GM18951 (cell line): Measurements from ENCODE around the gene TENT5C.
"Not testable (repeated sequence)": the region's sequence is repeated elsewhere in the genome, so short reads cannot be mapped to it uniquely, and the experiment has no call there.

Source experiments
- POLR2A ChIP-seq: IDR thresholded peaks from 4 replicates; pipeline ENCODE4 v1.6.1; 2011; ENCODE audit warnings: mild to moderate bottlenecking; ENCODE audit not compliant: insufficient read length, insufficient read depth; ENCODE audit errors: extremely low read depth
- in situ Hi-C: fragments of 300-500 bp; cut with MboI; formaldehyde crosslinking; loops from one replicate; pipeline ENCODE4 v1.12.0; 2022; ENCODE audit warnings: low sequenced_read_pairs, mixed read lengths, inconsistent platforms; ENCODE audit not compliant: unreplicated experiment

Gene TENT5C

DNA sequence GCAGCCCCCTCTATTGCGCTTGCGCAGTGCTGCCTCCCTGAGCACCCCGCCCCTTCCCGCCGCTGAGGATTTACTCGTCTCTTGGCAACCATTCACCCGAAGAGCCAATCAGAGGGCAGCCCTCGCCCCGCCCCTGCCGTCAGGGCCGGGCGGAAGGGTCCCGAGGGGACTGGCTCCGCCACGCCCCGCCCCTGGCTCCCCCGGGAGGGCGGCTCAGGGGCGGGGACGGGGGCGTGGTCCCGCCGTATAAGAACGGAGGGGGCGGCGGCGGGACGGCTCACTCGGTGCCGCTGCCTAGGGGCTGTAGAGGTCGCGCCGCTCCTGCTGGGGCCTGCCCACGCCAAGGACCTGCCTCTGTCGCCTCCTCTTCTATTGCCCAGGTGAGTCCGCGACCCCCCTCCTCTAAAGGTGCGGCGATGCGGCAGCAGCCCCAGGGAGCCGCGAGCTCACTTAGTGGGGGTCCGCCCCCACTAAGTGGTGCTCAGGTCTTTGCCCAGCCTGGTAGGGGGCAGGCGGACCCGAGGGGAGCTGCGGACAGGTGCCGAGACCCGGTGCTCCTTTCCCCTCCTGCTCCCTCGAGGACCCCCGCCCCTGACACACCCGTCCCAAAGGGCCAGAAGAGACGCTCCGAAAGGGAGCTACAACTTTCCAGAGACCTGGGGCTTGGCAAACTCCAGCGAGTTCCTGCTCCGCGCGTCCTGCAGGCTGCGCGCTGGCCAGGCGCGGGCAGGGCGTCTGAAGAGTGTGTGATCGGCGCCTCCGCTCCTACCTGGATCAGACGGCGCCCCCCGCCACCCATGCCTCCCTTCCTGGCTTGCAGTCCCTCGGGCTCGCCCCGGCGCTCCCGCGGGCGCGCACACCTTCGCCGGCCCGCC lies at the start of gene TENT5C:
TENT5C (plus strand) TSS at position 275 of the 875 bp plus-strand sequence. CDS start 16,821 bp downstream, outside the sequence.
- TF ChIP-seq POLR2A, result peak; percentile 74
- in situ Hi-C loops, result no loop called here

DNA sequence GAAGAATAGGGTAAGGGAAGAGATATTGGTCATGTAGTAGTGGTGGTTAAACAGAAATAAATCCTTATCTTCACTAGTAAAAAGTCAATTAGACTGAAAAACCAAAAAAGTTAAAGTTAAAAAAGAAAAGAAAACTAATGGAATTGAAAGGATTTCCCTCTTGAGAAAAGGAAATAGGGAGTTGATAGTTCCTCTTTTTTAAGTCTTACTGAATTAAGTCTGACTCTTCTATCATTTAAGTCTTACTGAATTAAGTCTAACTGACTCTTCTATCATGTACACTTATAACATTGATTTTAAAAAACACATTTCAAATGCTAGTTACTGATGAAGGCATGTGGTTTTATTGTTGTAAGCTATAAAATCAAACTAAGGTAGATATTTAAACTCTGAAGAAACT lies 49.5 kb upstream of the TENT5C start:
- in situ Hi-C loops, result no loop called here
- TF ChIP-seq POLR2A, result no peak

DNA sequence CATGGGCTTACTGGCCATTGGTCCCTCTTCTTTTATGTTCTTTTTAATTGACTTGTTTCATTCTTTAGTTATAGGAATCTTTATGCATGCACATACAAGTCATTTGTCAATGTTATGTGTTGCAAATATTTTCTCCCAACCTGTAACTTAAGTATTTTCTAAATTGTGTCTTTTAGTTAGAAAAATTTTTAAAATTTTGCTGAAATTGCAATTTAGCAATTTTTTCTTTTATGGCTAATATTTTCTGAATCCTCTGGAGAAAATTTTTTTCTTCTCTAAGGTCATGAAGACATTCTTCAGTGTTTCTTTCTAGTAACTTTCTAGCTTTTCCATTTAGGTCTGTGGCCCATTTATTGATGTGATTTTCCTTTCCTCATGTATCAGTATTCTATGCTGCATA lies 48.9 kb upstream of the TENT5C start:
- in situ Hi-C loops, result no loop called here
- TF ChIP-seq POLR2A, result no peak

DNA sequence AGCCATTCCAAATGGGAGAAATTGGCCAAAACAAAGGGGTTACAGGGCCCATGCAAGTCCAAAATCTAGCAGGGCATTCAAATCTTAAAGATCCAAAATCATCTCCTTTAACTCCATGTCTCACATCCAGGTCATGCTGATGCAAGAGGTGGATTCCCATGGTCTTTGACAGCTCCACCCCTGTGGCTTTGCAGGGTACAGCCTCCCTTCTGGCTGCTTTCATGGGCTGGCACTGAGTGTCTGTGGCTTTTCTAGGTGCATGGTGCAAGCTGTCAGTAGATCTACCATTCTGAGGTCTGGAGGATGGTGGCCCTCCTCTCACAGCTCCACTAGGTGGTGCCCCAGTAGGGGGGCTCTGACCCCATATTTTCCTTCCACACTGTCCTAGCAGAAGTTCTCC lies 47.4 kb upstream of the TENT5C start:
- in situ Hi-C loops, result not testable (repeated sequence)

DNA sequence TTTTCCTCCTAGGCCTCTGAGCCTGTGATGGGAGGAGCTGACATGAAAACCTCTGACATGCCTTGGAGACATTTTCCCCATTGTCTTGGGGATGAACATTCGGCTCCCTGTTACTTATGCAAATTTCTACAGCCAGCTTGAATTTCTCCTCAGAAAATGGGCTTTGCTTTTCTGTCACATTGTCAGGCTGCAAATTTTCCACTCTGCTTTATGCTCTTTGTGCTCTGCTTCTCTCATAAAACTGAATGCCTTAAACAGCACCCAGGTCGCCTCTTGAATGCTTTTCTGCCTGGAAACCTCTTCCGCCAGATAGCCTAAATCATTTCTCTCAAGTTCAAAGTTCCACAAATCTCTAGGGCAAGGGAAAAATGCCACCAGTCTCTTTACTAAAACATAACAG lies 46.7 kb upstream of the TENT5C start:
- TF ChIP-seq POLR2A, result no peak
- in situ Hi-C loops, result no loop called here

DNA sequence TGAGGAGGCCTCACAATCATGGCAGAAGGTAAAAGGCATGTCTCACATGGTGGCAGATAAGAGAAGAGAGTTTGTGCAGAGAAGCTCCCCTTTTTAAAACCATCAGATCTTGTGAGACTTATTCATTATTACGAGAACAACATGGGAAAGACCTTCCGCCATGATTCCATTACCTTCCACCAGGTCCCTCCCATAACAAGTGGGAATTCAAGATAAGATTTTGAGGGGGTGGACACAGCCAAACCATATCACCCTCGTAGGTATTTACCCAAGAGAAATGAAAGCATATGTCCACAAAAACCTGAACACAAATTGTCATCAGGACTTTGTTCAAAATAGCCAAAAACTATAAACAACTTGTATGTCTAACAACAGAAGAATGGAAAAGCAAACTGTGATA lies 45.9 kb upstream of the TENT5C start:
- no peak for TF ChIP-seq POLR2A
- in situ Hi-C loops, result no loop called here

DNA sequence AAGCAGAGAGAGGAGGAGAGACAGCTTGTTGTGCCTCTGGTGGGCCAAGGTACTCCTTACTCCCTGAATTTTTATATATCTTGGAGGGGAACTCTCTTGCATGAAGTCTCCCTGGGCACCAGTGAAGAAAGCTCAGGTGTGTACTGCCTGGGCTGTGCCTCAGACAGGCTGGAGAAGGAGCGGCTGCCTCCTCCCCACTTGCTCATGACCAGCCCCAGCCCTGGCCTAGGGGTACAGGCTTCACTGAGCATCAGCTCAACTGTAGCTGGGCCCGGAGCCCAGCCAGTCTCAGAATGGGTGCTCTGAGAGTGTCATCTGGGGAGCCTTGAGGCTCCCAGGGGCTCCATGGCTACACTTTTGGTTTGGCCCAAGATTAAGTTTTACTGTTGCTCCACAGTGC lies 44.8 kb upstream of the TENT5C start:
- no peak for TF ChIP-seq POLR2A
- in situ Hi-C loops, result no loop called here

DNA sequence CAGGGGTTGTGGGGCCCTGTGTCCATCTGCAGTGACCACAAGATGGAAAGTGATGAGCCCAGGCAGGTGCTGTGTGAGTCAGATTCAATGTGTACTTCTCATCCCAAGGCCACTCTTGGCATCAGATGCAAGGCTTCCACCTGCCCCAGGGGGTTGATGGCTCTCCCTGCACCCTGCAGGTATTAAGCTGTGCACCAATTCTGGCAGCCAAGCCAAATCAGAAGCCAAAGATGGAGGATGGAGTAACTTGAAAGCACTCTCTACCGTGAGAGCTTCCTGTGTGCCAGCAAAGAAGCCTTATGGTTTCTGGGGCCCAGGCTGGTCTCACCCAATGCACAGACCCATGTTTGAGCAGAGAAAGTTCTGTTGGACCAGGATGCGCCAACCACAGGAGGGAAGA lies 44.3 kb upstream of the TENT5C start:
- TF ChIP-seq POLR2A, result no peak
- in situ Hi-C loops, result no loop called here

DNA sequence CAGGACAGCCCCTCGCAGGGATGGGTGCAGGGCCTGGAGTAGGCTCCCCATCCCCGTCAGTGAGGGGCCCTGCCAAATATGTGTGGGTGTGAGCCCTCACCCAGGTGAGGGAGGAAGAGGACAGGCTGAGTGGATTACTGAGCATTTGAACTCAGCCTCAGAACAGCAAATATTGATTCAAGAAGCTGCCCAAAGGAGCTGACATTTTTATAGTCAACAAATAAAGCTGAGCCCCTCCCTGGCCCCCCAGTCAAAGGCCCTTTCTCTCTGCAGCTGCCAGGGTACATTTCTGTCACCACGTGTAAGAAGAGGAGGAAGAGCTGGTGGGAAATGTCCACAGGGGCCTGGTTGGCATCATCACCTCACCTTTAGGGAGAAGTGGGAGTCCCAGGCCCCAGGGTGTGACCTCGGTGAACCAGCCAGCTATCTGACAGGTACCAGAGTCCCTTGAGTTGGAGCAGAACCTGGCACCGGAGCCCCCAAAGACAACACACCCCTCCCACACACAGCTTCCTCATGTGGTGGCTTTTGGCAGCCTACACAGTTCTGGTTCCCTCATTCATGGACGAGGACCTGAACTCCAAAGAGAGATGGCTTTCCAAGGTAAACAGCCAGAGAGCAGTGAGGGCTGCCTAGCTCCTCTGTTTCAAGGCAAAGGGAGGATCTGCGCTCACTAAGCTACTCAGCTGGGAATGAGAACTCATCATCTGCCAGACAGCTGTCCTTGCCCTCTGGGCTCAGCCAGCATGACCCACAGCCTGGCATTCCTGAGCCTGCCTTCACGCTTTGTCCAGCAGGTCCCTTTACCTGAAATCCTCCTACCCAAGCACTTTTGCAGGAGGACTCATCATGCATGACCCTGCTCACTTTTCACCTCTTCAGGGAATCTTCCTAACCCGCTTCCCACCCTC lies 43.0 kb upstream of the TENT5C start:
- in situ Hi-C loops, result no loop called here
- no peak for TF ChIP-seq POLR2A

DNA sequence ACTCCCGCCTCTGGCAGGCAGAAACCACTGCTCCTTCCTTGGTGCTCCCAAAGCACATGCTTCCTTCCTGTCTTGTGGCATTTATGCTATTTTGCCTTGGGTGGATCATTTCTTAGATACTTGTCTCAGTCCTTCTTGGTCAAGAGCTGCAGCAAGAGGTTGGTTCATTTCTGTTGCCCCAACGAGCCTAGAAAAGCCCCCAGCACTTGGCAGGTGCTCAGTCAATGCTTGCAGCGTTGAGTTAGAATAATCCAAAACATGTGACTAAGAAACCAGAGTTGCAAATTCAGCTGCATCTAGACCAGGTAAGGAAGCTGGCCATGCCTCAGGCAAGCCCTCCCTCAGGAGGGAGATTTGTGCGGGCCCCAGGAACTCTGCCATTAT lies 42.4 kb upstream of the TENT5C start:
- no peak for TF ChIP-seq POLR2A
- in situ Hi-C loops, result no loop called here

DNA sequence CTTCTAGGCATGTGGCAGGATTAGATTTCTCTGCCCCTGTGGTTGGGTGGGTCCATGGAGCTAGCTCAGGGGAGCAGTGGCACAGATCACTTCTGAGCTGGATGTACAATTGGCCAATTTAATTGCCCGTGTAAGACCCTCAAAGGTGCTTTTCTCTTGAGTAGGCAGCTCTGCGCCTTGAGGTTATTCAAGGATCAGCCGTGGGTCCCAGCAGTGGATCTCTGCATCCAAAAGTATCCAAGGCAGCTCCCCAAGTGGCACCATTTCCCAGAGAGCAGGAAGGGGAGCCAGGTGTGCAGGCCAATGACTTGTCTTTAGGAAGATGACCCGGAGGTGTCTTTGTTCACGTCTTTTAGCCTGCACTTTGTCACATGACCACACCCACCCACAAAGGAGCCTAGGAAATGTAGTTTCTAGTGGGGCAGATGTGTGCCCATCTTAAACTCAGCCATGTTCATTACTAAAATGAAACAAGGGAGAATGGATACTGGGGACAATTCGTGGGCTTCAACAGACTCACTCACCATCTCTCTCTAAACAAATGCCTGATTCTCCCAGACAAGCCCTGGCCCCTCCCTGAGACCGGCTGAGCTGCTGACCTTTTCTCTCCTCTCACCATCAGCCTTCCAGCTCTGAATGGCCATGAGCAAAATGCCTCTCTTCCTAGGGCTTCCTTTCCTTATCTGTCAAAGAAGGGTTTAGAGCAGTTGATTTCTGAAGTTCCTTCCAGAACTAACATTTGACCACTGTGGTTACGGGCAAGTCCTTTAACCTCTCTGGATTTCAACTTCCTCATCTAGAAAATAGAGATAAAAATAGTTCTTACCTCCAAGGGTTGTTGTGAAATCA lies 41.4 kb upstream of the TENT5C start:
- TF ChIP-seq POLR2A, result no peak
- in situ Hi-C loops, result no loop called here

DNA sequence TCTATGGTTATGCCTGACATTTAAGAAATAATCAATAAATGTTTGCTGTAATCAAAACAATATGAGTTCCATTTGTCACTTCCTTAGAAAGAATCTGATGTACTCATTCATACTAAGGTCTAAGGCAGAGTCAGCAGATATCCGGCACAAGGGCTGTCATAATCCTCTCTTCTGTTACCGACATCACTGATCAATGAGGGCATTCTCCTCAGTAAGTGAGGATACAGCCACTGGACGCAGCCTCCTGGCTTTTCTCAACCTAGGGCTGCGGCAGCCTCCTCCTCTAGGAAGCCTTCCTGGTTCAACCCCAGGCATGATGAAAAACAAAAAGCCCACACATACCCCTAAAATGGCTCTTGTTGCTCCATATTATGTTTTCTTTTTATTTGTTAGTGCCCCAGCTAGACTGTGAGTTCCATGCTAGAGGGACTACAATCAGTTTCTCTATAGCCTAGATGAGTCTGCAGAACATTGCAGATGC lies 40.7 kb upstream of the TENT5C start:
- in situ Hi-C loops, result no loop called here
- TF ChIP-seq POLR2A, result no peak
